Inflammatory macrophage treated with lipopolysaccharide for 1 hour (primary cell): ENCODE measurements around the gene TPCN1.

Experiments used
- DNase-seq, 2 donors: peaks; one replicate each; pipeline ENCODE4 v3.0.0-alpha.2; 2020 to 2022

The TPCN1 gene

DNA sequence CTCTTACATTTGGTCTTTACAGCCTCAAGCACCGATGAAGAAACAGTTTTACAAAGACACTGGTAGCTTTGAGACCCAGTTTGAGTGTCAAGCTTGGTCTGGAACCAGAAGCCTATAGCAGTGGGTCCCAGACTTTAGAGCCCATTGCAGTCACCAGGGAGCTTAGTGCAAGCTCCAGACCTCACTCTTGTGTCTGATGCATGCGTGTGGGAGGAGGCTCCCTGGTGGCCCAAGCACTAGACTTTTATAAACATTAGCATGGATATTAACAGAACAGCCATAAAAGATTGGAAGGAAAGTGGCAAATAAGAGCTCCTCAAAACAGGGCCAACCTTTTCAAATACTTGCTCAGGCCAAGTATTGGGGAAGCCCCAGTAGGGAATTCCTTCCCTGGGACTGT is 68.1 kb downstream of the TPCN1 start:
- no peak for DNase-seq

DNA sequence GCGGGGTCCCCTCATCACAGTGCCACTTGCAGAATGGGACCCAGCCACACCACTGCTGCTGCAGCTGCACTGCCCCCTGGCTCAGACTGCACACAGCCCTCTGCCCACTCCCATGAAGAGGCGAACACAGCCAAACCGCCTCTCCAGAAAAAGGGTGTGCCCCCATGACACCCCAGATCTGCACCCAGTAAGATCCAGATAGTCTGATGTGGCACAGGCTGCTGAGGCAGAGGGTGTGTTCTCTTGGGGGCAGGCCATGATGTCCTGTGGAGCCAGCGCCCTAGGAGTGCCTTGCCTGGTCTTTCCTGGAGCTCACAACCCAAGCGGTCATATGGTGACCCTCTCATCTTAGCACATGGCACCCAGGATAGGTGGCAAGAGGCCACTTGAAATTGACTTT is 69.2 kb downstream of the TPCN1 start:
- no peak for DNase-seq

DNA sequence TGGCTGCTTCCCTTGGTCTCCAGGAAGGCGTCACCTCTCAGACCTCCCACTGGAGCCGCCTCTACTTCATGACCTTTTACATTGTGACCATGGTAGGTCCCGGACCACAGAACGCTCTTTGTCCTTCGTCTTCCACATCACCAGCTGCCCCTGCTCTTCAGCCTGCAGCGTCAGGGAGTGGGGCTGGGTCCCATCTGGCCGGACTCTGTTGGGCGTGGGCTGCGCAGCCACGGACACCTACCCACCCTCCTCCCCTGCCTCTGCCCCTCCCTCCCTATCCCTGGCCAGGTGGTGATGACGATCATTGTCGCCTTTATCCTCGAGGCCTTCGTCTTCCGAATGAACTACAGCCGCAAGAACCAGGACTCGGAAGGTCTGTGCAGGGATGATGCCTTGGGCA is 70.3 kb downstream of the TPCN1 start:
- no peak for DNase-seq

DNA sequence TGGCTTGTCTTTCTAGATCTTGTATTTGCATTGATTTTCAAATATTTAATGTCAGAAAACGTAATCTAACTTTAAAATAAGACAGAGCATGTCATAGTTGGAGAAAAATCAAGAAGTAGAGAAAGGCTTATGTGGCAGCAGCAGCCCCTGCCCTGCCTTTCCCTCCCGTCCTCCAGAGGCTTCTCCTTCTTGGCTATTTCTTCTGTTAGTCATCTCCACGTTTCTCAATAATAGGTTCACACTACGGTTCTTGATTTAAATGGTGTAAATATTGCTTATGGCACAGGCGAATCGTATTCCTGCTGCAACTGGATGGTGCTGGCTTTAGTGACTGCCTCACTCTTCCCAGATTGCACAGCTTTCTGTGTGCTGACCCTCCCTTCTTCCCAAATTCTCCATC is 70.8 kb downstream of the TPCN1 start:
- no peak for DNase-seq

DNA sequence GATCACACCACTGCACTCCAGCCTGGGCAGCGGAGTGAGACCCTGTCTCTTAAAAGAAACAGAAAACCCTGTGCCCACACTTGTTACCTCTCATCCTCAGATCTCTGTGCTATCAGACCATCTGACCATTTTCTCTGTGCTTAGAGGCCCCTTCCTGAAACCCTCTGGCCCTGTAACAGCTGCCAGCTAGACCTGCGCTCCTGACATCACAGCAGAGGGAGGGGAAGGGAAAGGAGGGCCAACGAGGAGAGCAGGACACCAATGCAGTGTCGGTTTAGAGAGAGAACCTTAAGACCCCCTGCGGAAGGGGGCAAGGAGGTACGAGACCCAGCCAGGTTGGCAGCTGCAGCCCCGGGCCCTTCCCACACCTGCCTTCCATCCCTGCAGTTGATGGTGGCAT is 71.3 kb downstream of the TPCN1 start:
- DNase-seq, result no peak

DNA sequence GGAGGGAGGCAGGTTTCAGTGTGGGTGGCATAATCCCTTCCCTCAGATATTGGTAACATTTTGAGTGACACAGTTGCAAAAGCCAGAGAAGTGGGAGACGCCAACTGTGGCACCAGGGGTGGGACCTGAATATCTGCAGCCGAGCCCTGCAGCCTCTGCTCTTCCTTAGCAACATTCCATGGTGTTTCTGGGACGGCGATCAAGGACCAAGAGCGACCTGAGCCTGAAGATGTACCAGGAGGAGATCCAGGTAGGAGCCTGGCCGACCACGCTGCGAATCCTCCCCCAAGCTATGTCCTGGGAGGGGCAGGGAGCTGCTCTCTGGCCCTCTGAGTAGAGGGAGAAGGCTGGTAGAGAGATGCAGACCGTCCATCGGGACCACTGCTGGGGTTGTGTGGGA is 71.8 kb downstream of the TPCN1 start:
- DNase-seq, result no peak

DNA sequence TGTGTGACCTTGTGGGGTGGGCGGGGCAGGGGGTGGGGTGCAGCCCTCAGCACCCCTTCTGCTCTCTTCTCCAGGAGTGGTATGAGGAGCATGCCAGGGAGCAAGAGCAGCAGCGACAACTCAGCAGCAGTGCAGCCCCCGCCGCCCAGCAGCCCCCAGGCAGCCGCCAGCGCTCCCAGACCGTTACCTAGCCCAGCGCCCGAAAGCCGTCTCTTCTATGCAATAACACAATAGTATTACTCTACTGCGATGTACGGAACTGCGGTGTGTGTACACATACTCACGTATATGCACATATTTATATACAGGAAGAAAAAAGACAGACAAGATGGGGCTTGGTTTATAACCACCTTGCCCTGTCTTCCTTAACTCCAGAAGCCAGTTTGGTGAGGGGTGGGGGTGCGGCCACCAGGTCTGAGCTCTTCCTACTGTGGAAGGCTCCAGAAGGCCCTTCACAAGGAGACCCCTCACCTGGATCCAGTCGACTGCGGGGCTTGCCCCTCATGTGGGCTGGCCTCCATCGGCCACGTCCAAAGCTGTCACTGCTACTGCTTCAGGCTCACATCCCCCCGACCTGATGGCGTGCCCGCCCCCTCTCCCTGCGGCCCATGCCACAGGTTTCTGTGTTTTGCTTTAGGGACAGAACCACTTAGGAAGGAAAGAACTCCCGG is 74.8 kb downstream of the TPCN1 start:
- no peak for DNase-seq

DNA sequence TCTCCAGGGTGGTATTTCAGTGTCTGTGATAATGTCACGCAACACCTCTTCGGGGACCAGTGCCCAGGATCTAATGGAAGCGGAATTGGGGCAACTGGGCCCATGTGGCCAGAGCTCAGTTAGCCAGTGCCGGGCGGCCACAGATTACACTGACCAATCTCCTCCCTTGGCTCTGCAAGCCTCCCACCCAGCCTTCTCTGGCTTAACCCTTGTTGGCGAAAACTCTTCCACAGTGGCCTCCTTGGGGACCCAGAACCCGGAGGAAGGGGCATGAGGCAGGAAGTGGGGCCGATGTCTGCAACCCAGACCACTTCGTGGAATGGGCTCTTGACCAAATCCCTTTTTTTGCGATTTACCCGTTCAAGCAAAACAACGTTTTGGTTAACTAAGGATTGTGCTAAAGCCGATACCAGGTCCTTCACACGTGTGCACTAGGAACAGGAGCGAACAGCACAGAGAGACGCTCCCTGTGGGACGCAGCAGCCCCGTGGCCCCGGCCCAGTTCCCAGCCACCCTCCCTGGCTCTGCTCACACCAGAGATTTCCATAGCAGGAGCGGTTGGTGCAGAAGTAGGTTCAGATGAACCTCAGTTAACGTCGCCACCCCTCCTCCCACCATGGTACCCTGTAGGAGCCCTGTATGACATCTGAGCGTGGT is 75.4 kb downstream of the TPCN1 start:
- no peak for DNase-seq

DNA sequence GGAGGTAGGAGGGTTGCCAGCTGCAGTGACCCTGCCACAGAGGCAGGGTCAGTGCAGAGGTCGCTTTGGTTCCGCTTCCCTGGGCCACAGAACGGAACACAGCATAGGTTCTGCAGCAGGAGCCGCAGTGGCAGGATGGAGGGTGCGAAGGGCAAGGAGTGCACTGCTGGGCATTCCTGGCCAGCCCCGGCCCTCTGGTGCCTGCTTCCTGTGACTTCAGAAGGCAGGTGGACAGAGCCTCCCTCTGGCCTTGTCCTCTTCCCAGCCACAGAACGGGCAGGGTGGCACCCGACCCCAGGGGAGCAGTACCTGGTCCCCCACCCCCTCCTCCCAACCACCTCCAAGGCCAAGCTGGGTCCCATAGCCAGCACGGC is 75.9 kb downstream of the TPCN1 start:
- DNase-seq, result no peak

DNA sequence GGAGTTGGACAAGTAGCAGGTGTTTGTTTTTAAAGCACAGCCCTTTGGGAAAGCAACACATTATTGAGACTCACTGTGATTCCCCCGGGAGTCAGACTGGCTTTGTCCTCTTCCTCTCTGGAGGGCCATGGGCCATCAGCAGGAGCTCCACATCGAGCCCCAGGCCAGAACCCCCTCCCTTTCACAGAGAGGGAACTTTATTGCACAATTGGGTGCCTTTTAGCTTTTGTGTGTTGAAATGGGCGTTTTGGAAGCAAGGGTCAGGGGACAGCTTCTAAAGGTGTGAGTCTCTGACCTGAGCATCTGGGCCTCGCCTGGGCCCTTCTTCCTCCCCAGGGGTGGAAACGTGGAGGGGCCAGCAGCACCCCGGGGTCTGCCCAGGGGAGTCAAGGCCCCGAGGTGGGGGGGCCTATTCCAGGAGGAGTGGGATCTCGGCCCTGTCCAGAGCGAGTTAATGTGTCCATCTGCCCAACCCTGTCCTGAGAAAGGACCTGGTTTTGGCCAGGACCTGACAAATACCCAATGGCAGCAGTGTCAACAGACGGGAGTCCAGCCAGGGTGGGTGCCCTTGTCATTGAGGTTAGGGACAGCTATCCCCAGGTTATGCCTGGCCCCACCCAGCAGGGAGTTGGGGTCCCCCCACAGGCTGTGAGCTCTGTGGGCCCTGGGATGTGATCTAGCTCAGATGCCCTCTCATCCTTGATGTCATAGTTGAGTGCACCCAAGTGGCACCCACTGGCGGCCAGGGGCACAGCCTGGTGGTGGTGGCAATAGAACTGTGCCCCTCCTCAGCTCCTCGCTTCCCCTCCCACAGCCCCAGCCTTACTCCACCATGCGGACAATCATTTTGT is 76.6 kb downstream of the TPCN1 start:
- DNase-seq, result no peak

DNA sequence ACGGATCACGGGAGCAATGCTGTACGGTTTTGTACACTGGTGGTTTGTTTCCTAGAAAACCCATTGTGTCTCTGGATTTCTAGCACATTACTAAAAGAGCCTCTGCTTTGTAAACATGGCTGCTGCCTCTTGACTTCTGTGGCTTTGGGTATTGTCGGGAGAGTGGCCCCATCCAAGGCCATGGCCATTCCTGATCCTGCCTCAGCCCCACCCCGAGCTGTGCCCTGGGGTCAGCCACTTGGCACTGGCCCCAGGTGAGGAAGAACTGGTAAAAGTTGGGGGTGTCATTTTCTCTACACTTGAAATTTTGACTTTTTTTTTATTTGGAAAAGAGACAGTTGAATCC is 77.2 kb downstream of the TPCN1 start:
- DNase-seq, result no peak

DNA sequence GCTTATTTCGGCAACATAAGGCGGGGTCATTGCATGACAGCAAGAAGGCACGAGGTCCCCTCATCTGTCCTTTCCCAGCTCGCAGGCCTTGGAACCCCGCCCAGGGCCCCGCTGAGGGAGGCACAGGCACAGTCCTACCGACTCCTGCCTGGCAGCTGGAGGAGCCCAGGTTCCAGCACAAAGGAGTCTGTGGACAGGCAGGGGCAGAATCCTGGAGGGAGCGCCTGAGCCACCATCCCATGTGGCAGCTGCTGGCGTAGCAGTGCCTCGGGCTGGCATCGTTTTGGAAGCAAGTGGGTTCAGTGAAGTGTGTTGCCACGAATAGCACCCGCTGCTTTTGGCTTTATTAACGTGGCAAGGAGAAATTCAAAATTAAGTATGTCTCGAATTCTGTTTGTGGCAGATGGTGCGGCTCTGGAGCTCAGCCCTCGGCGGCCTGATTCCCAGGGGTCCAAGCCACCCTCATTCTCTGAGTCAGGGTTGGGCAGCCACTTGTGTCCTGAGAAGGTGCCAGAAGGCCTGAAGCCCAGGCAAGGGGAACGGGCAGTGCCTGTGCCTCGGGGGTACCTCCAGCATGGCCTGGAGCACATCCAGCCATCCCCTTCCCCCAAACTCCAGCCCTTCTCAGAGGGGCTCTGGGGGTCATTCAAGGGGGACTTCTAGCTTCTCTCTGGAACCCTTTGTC is 77.7 kb downstream of the TPCN1 start:
- DNase-seq, result no peak

DNA sequence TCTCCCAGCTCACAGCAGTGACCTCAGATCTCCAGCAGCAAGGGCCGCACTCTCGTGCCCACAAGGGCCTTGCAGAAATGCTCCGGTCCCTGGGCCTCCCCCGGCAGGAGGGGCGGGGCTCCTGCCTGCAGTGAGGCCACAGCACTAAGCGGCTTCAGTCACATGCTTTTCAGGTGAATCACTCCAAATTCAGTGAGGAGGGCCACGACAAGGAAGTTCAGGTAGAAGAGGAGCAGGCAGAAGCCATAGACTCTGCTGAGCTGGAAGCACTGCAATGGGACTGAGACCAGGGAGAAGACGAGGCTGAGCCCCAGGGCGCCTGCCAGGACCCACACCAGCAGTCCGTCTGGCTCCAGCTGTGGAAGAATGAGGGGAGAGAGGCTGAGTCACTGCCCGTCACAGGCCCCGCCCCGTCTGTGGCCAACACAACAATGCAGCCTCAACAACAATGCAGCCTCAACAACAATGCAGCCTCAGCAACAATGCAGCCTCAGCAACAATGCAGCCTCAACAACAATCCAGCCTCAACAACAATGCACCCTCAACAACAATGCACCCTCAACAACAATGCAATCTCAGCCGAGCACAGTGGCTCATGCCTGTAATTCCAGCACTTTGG is 78.5 kb downstream of the TPCN1 start:
- DNase-seq, result no peak

DNA sequence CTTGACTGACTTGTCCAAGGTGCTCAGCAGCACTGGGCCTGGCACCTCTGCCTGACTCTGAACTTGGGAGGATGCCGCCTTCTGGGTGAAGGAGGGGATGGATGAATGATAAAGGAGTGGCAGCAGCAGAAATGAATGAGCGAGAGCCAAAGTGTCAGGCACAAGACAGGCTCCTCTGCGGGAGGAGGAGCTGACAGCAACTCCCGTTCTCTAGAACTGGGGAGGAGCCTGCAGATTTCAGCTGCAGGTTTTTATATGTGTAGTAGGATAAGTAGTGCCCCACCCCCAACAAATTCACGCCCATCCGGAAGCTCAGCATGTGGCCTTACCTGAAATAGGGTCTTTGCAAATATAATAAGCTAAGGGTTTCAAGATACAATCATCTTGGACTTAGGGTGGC is 80.5 kb downstream of the TPCN1 start:
- DNase-seq, result no peak

DNA sequence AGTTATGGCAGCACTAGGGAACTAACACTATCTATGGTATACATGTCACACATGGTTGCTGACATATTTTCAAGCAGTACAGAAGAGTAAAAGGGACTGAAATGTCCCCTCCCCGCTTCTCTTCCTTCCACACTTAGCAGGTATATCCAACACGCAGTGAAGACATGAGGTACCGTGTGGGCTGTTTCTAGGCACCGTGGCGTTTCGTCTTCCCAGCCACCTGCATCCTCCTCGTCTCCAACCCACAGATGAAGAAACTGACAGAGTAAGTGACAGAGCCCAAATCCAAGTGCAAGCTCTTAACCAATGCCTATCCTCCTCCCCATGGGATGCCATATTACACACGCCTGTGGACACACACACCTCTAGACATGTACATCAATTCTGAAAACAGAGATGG is 81.2 kb downstream of the TPCN1 start:
- no peak for DNase-seq

DNA sequence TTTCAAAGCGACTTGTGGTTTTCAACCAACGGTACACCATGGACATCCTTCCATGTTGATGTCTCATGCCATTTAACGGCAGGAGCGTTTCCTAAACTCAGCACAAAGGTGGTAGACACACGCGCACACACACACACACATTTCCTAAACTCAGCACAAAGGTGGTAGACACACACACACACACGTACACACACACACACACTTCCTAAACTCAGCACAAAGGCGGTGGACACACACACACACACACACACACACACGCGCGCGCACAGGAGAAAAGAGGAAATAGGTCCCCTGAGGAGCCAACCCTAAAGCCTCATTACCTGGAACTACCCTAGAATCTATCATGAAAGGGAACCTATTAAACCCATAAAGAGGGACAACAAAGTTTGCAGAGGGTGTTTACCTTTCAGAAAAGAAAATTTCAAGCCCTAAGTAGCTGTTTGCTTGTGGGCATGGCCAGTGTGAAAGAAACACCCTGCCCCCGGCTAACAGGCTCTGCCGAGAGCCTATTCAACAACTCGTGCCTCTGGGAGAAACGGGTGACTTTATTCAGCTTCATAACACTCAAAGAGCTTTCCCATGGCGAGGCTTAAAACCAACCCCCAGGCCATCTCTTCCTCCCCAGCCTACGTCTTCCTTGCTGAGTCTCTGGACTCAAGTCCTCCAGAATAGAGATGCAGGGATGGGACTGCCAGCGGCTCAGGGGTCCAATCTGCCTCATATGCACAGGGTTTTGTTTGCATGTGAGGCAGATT is 81.8 kb downstream of the TPCN1 start:
- peak; percentile 49 for DNase-seq

DNA sequence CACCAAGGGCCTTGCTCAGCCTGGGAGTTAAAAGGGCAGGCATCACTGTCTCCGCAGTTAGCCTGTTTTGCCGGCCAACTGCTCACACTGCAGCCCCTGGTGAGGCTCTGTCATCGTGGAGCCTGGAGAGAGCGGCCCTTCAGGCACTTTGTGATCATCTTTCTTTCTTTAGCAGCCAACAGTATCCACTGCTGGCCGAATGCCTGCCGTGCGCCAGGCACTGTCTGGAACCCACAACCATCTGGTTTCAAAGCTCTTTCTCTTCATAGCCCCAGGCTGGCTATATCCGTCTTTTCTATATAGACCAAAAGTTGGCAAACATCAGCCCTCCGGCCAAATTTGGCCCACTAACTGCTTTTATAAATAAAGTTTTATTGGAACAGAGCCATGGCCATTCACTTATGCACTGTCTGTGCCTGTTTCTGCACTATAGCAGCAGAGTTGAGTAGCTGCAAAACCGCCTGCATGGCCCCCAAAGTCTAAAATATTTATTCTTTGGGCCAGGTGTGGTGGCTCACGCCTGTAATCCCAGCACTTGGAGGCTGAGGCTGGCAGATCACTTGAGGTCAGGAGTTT is 84.1 kb downstream of the TPCN1 start:
- no peak for DNase-seq

DNA sequence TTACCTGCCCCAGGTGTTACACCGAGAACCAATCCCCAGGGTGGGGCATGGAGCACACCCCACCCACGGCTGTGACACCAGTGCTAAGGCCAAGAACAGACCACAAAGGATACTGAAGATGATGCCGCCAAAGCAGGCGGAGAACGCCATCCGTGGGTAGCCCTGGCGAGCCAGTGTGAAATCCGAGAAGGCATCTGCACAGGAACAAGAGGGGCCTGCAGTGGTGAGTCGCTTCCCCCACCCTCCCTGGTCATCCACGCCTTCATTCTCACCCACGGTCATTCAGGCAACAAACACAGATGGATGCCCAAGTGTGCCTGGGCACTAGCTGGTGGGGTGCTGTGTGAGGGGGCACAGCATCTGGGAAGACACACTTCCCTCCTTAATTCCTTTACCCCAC is 85.1 kb downstream of the TPCN1 start:
- no peak for DNase-seq

DNA sequence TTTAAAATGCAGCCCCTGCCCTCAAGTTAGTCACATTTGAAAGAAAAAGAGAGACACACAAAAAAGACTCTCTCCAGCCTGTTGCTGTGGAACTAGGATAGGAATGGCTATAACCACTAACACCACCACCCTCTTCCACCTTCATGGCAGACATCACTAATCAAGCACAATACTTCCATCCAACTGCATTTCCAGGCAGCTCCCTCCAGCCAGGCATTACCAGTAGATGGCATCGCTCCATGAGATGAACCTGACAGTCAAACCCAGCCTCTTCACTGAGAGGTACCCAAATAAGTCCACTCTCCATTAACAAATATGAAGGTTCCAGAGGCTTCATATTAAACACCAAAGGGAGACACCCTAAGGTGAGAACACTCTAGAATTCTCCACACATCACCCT is 89.2 kb downstream of the TPCN1 start:
- DNase-seq, result peak in 1 of 2 donors; percentile 9

DNA sequence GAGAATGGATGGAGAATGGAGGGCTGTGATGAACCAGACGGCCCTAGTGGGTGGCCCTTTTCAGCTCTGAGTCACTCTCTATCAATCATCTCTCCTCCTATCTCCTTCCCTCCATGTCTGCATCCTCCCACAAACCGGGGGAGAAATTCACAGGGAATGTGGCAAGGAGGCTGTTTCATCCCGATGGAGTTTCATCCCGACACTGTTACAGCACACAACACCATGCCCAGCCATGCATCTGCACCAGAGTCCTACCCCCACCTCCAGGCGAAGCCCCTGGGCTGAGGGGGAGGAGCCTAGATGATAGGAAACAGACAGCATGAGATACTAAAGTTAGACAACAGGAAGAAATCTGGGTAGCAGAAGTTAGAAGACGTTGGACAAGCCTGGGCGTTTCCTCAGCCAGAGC is 92.9 kb downstream of the TPCN1 start:
- DNase-seq, result no peak

DNA sequence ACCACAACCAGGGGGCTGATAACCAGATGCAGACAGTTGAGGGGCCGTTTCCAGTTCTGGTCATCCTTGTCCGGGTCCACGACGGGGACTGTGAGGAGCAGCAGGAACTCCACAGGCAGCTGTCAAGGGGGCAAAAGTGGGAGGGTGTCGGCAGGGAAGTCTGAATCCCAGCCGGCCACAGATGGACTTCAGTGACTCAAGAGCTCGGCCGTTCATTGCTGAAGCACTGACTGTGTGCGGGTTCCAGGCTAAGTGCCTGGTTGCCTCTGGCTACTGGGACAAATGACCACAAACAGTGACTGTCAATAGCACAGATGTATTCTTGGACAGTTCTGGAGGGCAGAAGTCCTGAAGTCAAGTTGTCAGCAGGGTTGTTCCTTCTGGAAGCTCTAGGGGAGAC is 94.1 kb downstream of the TPCN1 start:
- no peak for DNase-seq

DNA sequence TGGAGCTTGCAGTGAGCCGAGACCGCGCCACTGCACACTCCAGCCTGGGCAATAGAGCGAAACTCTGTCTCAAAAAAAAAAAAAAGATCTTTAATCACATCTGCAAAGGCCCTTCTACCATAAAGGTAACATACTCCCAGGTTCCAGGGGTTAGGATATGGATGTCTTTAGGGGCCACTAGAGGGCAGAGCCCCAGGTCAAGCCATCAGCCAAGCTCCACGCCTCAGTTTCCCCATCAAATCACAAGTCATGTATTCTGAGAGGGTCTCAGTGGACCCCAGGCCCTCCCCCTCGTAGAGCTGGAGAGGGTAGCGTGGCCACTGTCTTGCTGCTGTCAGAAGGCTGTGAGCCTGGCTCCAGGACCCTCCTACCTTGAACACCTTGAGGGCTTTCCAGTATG is 94.9 kb downstream of the TPCN1 start:
- DNase-seq, result no peak
